ENCODE measurements around the gene CSF2RB.

Gene CSF2RB

DNA sequence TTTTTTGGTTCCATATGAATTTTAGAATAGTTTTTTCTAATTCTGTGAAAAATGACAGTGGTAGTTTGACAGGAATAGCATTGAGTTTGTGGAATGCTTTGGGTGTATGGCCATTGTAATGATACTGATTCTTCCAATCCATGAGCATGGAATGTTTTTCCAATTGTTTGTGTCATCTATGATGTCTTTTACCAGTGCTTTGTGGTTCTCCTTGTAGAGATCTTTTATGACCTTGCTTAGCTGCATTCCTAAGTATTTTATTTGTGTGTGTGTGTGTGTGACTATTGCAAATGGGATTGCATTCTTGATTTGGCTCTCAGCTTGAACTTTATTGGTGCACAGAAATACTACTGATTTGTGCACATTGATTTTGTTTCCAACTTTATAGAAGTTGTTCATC is 3.0 kb upstream of the CSF2RB start:
- FAIRE-seq = no peak
- TF ChIP-seq, protein P1, sequence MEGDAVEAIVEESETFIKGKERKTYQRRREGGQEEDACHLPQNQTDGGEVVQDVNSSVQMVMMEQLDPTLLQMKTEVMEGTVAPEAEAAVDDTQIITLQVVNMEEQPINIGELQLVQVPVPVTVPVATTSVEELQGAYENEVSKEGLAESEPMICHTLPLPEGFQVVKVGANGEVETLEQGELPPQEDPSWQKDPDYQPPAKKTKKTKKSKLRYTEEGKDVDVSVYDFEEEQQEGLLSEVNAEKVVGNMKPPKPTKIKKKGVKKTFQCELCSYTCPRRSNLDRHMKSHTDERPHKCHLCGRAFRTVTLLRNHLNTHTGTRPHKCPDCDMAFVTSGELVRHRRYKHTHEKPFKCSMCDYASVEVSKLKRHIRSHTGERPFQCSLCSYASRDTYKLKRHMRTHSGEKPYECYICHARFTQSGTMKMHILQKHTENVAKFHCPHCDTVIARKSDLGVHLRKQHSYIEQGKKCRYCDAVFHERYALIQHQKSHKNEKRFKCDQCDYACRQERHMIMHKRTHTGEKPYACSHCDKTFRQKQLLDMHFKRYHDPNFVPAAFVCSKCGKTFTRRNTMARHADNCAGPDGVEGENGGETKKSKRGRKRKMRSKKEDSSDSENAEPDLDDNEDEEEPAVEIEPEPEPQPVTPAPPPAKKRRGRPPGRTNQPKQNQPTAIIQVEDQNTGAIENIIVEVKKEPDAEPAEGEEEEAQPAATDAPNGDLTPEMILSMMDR (IDR thresholded peaks at IDR 0.05; ENCODE audit: insufficient read depth, missing control alignments) = no peak
- DNase-seq (ENCODE audit: insufficient read length, low spot score) = no peak

DNA sequence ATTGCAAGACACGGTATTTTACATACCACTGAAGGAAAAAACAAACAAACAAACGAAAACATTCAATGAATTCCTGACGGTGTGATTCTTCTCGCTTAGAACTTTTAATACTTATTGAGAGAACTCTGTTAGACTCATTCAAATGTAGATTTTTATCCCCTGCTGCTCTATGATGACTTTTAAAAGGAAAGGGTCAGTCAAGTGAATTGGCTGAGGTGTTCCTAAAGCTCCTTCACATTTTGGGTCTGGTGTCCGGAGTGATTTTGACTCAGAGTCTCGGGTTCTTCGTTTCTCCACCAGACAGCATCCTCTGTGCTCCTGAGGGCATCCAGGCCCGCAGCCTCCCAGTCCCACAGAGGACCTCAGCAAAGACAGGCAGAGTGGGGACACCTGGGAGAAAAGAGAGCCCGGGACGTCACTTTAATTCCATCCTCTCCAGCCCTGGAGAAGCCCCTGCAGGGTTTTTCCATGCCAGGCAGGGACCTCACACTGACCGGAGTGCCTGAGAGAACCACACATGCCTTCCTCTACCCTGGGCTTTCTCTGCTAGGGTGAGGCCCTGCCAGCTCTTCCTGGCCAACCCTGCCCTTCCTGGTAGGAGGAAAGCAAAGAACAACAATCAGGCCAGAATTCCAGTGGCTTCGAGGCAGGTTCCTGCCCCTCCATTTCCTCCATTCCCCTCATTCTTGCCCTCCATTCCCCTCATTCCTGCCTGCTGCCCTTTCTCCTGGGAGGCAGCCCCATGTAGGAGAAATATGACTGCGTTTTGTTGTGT is 1.4 kb upstream of the CSF2RB start:
- FAIRE-seq (no peak), DNase-seq (ENCODE audit: insufficient read length, low spot score) (no peak)
- TF ChIP-seq, protein P1 (IDR thresholded peaks at IDR 0.05; ENCODE audit: insufficient read depth, missing control alignments) = no peak

- DNase-seq (ENCODE audit: insufficient read length, low spot score) (no peak), FAIRE-seq (no peak)
- TF ChIP-seq, protein P1 (IDR thresholded peaks at IDR 0.05; ENCODE audit: insufficient read depth, missing control alignments) = no peak
Observed at GRCh38 chr22:36912694-36913426, 568 bp upstream of the CSF2RB start.

- TF ChIP-seq, protein P1 (IDR thresholded peaks at IDR 0.05; ENCODE audit: insufficient read depth, missing control alignments) = no peak
- DNase-seq (ENCODE audit: insufficient read length, low spot score) (no peak), FAIRE-seq (no peak)
Observed at GRCh38 chr22:36914390-36914752, 943 bp downstream of the CSF2RB start.

DNA sequence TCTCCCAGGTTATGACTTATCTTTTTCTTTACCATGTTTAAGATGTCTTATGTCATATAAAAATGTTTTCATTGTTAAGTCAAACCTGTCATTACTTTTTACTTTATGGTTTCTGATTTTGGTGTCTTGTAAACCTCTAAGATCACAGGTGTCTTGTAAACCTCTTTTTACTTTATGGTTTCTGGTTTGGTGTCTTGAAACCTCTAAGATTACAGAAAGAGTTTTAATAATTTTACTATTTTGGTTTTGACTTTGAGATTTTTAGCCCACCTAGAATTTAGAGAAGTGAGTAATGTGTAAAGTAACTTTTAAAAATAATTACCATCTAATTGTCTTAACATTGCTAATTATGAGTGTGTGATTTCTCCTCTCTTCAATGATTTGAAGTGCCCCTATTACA is 2.6 kb downstream of the CSF2RB start:
- TF ChIP-seq, protein P1 (IDR thresholded peaks at IDR 0.05; ENCODE audit: insufficient read depth, missing control alignments) = no peak
- FAIRE-seq = no peak
- no peak for DNase-seq (ENCODE audit: insufficient read length, low spot score)

DNA sequence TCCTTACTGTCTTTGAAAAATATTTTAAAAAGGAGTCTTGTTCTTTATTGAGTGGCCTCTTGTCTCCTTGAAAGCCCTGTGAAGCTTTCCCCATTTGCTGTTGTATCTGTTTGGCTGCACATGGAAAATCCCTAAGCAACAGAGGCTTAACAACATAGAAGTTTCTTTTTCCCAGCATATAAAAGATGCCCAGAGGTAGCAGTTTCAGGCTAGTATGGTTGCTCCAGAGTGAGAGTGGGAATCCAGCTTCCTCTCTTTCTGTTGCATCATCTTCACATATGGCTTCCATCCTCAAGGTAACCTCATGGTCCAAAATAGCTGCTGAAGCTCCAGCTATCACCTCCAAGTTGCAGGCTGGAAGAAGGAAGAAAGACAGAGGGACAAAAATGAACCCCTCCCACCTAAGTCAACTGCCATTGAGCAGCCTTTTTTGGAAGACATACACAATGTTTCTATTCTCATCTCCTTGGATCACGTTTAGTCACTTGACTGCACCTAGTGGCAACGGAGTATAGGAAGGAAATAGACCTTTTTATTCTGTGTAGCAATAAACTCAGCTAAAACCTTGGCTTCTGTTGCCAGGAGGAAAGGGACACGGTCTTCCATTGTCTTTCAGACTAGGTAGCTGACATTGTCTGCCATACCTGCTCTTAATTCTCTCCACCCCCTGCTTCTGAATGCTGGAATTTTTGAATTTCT is 5.3 kb downstream of the CSF2RB start:
- DNase-seq (ENCODE audit: insufficient read length, low spot score) = no peak
- no peak for FAIRE-seq
- TF ChIP-seq, protein P1 (IDR thresholded peaks at IDR 0.05; ENCODE audit: insufficient read depth, missing control alignments) = no peak

Data from D721Med (cell line).